Peyer's patch (tissue), 4 donors: ENCODE data around the gene ID1. TPM values are rescaled to one million over a fixed set of nuclear protein-coding genes. Genes with fewer than 3 reads are reported as not detected.

Experiments
- DNase-seq, 3 donors: peaks; one replicate each; pipeline ENCODE4 v3.0.0-alpha.2; 2017 to 2019
- H3K27ac ChIP-seq, 4 donors: fragments of 200-600 bp; sonication (generic); one replicate each; pipeline ENCODE4 v1.5.1; 2016 to 2019
- H3K27me3 ChIP-seq, 2 donors: fragments of 200-600 bp; sonication (generic); one replicate each; pipeline ENCODE4 v1.5.1; 2019
- H3K36me3 ChIP-seq, 3 donors: fragments of 200-600 bp; sonication (generic); one replicate each; pipeline ENCODE4 v1.5.1; 2016 to 2019
- H3K4me1 ChIP-seq, 4 donors: fragments of 200-600 bp; sonication (generic); one replicate each; pipeline ENCODE4 v1.5.1; 2016 to 2019
- H3K4me3 ChIP-seq, 4 donors: fragments of 200-600 bp; sonication (generic); 1 replicate in 3 of 4; 2 replicates in 1 of 4; pipeline ENCODE4 v1.5.1; 2016 to 2019; ENCODE audit warnings: mild to moderate bottlenecking in 1 of 4
- H3K9me3 ChIP-seq, 4 donors: fragments of 200-600 bp; sonication (generic); one replicate each; pipeline ENCODE4 v1.5.1; 2016 to 2019; ENCODE audit warnings: mild to moderate bottlenecking in 1 of 4
- CTCF ChIP-seq, 6 experiments: fragments of 450-650 bp in 4 of 6; fragments of 200-600 bp in 2 of 6; sonication (generic) in 1 of 6; IDR thresholded peaks; one replicate each; pipeline ENCODE4 v1.5.1; 2017 to 2019; ENCODE audit warnings: antibody characterized with exemption in 6 of 6, mild to moderate bottlenecking in 3 of 6, moderate library complexity in 1 of 6
- POLR2A ChIP-seq, 2 donors: fragments of 450-650 bp; IDR thresholded peaks; one replicate each; pipeline ENCODE4 v1.5.1; 2017; ENCODE audit warnings: antibody characterized with exemption in 2 of 2, mild to moderate bottlenecking in 2 of 2, moderate library complexity in 2 of 2
- total RNA-seq, 4 donors: library from RNA; depleted of rRNA; stranded (reverse); fragments of >200 nt; gene quantifications; one replicate each; pipeline ENCODE4 v1.1.0, GENCODE V29; 2016

ID1 gene
- total RNA-seq, 4 donors from 2014 or later = 408 to 760 (median 570) TPM

GRCh38 chr20:31567380-31567720 lies 37.7 kb upstream of the ID1 start:
- peaks cover 0 to 41% (median 3%) of the 10 kb centered on the region in 4 donors for H3K4me1 ChIP-seq
- no peak for TF ChIP-seq CTCF (IDR thresholded peaks at IDR 0.05)

DNA sequence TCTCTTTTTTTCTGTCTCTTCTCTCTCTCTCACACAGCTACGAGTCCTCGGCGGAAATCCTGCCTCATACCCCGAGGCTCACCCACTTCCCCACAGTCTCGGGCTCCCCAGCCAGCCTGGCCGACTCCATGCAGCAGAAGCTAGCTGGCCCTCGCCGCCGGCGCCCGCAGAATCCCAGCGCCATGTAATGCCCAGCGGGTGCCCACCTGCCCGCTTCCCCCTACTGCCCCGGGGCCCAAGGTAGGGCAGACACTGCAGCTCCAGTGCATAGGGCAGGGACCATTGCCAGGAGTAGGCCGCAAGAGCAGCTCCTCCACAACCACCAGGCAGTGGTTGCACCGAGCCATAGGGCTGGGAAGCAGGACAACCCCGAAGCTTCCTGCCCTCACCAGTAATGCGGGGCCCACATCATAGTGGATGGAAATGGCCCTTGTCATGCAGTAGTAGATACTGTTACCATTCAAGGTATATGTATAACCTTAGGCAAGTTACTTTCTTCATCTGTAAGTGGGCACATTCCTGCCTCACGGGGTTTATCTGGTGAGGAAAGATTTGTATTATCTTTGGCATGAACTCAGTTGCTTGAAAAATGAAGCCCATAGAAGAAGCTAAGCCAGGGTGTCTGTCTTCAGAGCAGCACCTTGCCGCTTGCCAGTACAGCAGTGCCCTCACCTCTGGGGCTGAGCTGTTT lies 36.9 kb upstream of the ID1 start:
- H3K27ac ChIP-seq = peak overlapping the region in 1 of 4 donors; percentile 38
- H3K36me3 ChIP-seq = peaks cover 0 to 18% (median 0%) of the 10 kb centered on the region in 3 donors

More at GRCh38 chr20:31567380-31567720, 37.7 kb upstream of the ID1 start:
- Histone ChIP-seq H3K27ac (peak overlapping the region in 3 of 4 donors; percentile 55 to 83 (median 75)), H3K9me3 (no peaks in the 10 kb centered on the region), H3K27me3 (no peaks in the 10 kb centered on the region), H3K4me3 (no peak overlapping the region), H3K36me3 (peaks cover 0 to 24% (median 0%) of the 10 kb centered on the region in 3 donors)
- DNase-seq = no peak

DNA sequence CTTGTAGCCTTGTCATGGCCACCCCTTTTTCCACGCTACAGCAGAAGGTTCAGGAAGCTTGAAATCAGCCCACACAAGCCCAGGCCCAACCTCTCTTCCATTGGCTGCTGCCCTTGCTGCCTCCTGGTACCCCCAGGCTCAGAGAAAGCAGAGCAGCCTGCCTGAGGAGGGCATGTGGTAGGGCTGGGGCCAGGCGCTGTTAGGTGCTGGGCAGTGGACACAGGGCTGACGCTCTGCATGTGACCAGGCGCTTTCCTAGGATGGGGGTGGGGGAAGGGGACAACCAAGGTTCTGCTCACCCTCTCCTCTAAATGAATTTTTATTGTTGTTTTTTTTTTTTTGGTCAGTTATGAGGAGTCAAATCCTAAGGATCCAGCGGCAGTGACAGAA lies 36.3 kb upstream of the ID1 start:
- Histone ChIP-seq H3K4me3 (no peak overlapping the region), H3K27ac (peak overlapping the region in 2 of 4 donors; percentile 38 to 87), H3K4me1 (peaks cover 0 to 41% (median 9%) of the 10 kb centered on the region in 4 donors), H3K27me3 (no peaks in the 10 kb centered on the region), H3K9me3 (no peaks in the 10 kb centered on the region), H3K36me3 (peaks cover 0 to 12% (median 0%) of the 10 kb centered on the region in 3 donors)
- no peak for DNase-seq
- TF ChIP-seq CTCF (IDR thresholded peaks at IDR 0.05) (no peak), POLR2A (IDR thresholded peaks at IDR 0.05) (no peak)

More for the DNA sequence above, 36.9 kb upstream of the ID1 start:
- no peak for DNase-seq
- Histone ChIP-seq H3K4me1 (peaks cover 0 to 37% (median 5%) of the 10 kb centered on the region in 4 donors), H3K4me3 (no peak overlapping the region), H3K9me3 (no peaks in the 10 kb centered on the region), H3K27me3 (no peaks in the 10 kb centered on the region)
- no peak for TF ChIP-seq CTCF (IDR thresholded peaks at IDR 0.05)

DNA sequence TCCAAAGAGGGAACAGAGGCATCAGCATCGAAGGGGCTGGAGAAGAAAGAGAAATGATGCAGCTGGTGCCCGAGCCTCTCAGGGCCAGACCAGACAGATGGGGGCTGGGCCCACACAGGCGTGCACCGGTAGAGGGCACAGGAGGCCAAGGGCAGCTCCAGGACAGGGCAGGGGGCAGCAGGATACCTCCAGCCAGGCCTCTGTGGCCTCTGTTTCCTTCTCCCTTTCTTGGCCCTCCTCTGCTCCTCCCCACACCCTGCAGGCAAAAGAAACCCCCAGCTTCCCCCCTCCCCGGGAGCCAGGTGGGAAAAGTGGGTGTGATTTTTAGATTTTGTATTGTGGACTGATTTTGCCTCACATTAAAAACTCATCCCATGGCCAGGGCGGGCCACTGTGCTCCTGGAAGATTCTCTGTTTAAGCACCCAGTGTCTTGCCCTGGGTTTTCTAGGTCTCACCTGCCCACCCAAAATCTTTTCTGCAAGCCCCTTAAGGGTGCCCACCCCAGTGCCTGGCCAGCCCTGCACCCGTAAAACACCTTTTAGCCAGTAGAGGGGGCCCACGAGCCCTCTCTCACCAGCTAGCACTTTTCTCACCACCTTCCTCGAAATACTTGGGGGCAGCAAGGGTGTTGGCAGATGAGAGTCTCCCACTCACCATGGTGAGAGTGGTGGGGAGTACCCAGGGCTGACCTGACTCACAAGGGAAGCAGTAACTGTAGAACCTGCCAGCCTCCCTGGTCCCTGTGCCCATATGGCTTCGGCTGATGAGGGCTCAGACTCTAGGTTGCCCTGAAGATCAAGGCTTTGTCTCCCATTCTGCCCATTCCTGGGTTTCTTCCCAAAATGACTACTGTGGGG lies 35.7 kb upstream of the ID1 start:
- H3K4me3 ChIP-seq = no peak overlapping the region
- peak overlapping the region in 3 of 4 donors; percentile 87 to 94 (median 91) for H3K27ac ChIP-seq
- H3K36me3 ChIP-seq = peaks cover 0 to 6% (median 0%) of the 10 kb centered on the region in 3 donors
- no peaks in the 10 kb centered on the region for H3K27me3 ChIP-seq
- H3K4me1 ChIP-seq = peaks cover 0 to 44% (median 9%) of the 10 kb centered on the region in 4 donors
- peak; percentile 44 to 81 (median 78) for DNase-seq
- TF ChIP-seq POLR2A (IDR thresholded peaks at IDR 0.05) (no peak), CTCF (IDR thresholded peaks at IDR 0.05) (peak; percentile 32 to 85 (median 80))
- no peaks in the 10 kb centered on the region for H3K9me3 ChIP-seq

- H3K4me3 ChIP-seq = no peak overlapping the region
- H3K36me3 ChIP-seq = peaks cover 0 to 4% (median 0%) of the 10 kb centered on the region in 3 donors
- no peaks in the 10 kb centered on the region for H3K9me3 ChIP-seq
- no peak for TF ChIP-seq POLR2A (IDR thresholded peaks at IDR 0.05)
- TF ChIP-seq CTCF (IDR thresholded peaks at IDR 0.05) = no peak
- H3K27ac ChIP-seq = peak overlapping the region in 3 of 4 donors; percentile 87 to 94 (median 91)
- DNase-seq = no peak
- peaks cover 0 to 44% (median 9%) of the 10 kb centered on the region in 4 donors for H3K4me1 ChIP-seq
- no peaks in the 10 kb centered on the region for H3K27me3 ChIP-seq
These were observed 35.0 kb upstream of the ID1 start for GRCh38 chr20:31570021-31570463.
